HG03558 (cell line): ENCODE results near the gene GUCA2B.

Experiments
- ATAC-seq: cut with Tn5 transposase; IDR thresholded peaks from one replicate; pipeline ENCODE4 v1.9.1; 2021; ENCODE audit warnings: moderate number of reproducible peaks; ENCODE audit not compliant: unreplicated experiment; ENCODE audit errors: extremely low read depth

GUCA2B gene

GRCh38 chr1:42165511-42166210 lies 12.5 kb downstream of the GUCA2B start:
- ATAC-seq = no peak

- ATAC-seq = no peak
Measured at GRCh38 chr1:42167611-42168390, 14.6 kb downstream of the GUCA2B start.

- ATAC-seq = no peak
Measured at GRCh38 chr1:42168391-42168670, 15.1 kb downstream of the GUCA2B start.

GRCh38 chr1:42168763-42169162 lies 15.6 kb downstream of the GUCA2B start:
- ATAC-seq = no peak

- no peak for ATAC-seq
Measured at GRCh38 chr1:42170779-42171621, 17.8 kb downstream of the GUCA2B start.

GRCh38 chr1:42171679-42172266 lies 18.6 kb downstream of the GUCA2B start:
- no peak for ATAC-seq

GRCh38 chr1:42172381-42173133 lies 19.3 kb downstream of the GUCA2B start:
- no peak for ATAC-seq

- no peak for ATAC-seq
Measured at GRCh38 chr1:42173155-42173933, 20.1 kb downstream of the GUCA2B start.

GRCh38 chr1:42173961-42174735 lies 20.9 kb downstream of the GUCA2B start:
- no peak for ATAC-seq

GRCh38 chr1:42175314-42176054 lies 22.3 kb downstream of the GUCA2B start:
- no peak for ATAC-seq

- ATAC-seq = no peak
Measured at GRCh38 chr1:42176902-42177519, 23.8 kb downstream of the GUCA2B start.

GRCh38 chr1:42177541-42177981 lies 24.4 kb downstream of the GUCA2B start:
- no peak for ATAC-seq

GRCh38 chr1:42178249-42178648 lies 25.0 kb downstream of the GUCA2B start:
- no peak for ATAC-seq

GRCh38 chr1:42179275-42179674 lies 26.1 kb downstream of the GUCA2B start:
- ATAC-seq = no peak

GRCh38 chr1:42179900-42180329 lies 26.7 kb downstream of the GUCA2B start:
- no peak for ATAC-seq

GRCh38 chr1:42181687-42182086 lies 28.5 kb downstream of the GUCA2B start:
- ATAC-seq = no peak

GRCh38 chr1:42183210-42183956 lies 30.2 kb downstream of the GUCA2B start:
- ATAC-seq = no peak
